Caco-2 (cell line): ENCODE measurements around the gene APLF. TPM values are rescaled to one million over a fixed set of nuclear protein-coding genes. Genes with fewer than 3 reads are reported as not detected.

Experiments used
- BruUV-seq: library from RNA; stranded (reverse); fragments of 400-500 nt; replicated peaks from 2 replicates; lab custom pipeline; 2021; lab: Mats Ljungman, UMichigan
- CTCF ChIA-PET: fragments of 300-600 bp; sonication (Branson Sonifier 250); formaldehyde crosslinking; loops from one replicate; lab custom pipeline; 2022; ENCODE audit warnings: antibody characterized with exemption; lab: Charles Lee
- POLR2A ChIA-PET: fragments of 300-600 bp; sonication (Branson Sonifier 250); formaldehyde crosslinking; loops from one replicate; lab custom pipeline; 2022; ENCODE audit warnings: antibody characterized with exemption; lab: Charles Lee
- DNase-seq, 2 experiments: peaks; one replicate each; pipeline versions ENCODE4 v3.0.0 to v3.0.0-alpha.2; 2020 to 2022
- H3K27me3 ChIP-seq: replicated peaks from 2 replicates; pipeline ENCODE4 v1.6.0; 2011; ENCODE audit warnings: low read length; ENCODE audit not compliant: control insufficient read depth, insufficient read depth
- H3K36me3 ChIP-seq: 2 replicates; pipeline ENCODE4 v1.5.1; 2011; ENCODE audit warnings: low read length; ENCODE audit not compliant: control insufficient read depth, insufficient read depth
- H3K4me1 ChIP-seq: fragments of 250-450 bp; sonication (Bioruptor Pico); 2 replicates; pipeline ENCODE4 v1.5.1; 2020; ENCODE audit warnings: mild to moderate bottlenecking
- H3K4me3 ChIP-seq: 2 replicates; pipeline ENCODE4 v1.5.1; 2011; ENCODE audit warnings: low read depth, mild to moderate bottlenecking, control low read depth, low read length
- H3K9me3 ChIP-seq: fragments of 250-450 bp; sonication (Bioruptor Pico); 2 replicates; pipeline ENCODE4 v1.5.1; 2020; ENCODE audit warnings: mild to moderate bottlenecking, moderate library complexity
- H3K27ac Mint-ChIP-seq: one replicate; pipeline ENCODE4 v1.8.0; 2022; ENCODE audit warnings: mixed read lengths; ENCODE audit not compliant: unreplicated experiment
- H3K27me3 Mint-ChIP-seq: one replicate; pipeline ENCODE4 v1.8.0; 2022; ENCODE audit warnings: mixed read lengths; ENCODE audit not compliant: insufficient read depth, unreplicated experiment
- H3K36me3 Mint-ChIP-seq: one replicate; pipeline ENCODE4 v1.8.0; 2022; ENCODE audit warnings: mild to moderate bottlenecking, mixed read lengths; ENCODE audit not compliant: insufficient read depth, unreplicated experiment
- H3K4me1 Mint-ChIP-seq: one replicate; pipeline ENCODE4 v1.8.0; 2022; ENCODE audit warnings: low read depth, mixed read lengths; ENCODE audit not compliant: unreplicated experiment
- H3K4me3 Mint-ChIP-seq: one replicate; pipeline ENCODE4 v1.8.0; 2022; ENCODE audit warnings: mild to moderate bottlenecking, moderate library complexity, mixed read lengths; ENCODE audit not compliant: unreplicated experiment
- H3K9me3 Mint-ChIP-seq: one replicate; pipeline ENCODE4 v1.8.0; 2022; ENCODE audit warnings: mixed read lengths; ENCODE audit not compliant: unreplicated experiment
- CTCF ChIP-seq, 2 experiments: fragments of 200-600 bp in 1 of 2; IDR thresholded peaks; 1 replicate in 1 of 2; 2 replicates in 1 of 2; pipeline versions ENCODE4 v1.5.1 to v1.8.0; 2011 to 2022; ENCODE audit warnings: antibody characterized with exemption in 1 of 2, control low read depth in 1 of 2, inconsistent platforms in 1 of 2, low read depth in 1 of 2, low read length in 1 of 2, mild to moderate bottlenecking in 1 of 2, moderate library complexity in 1 of 2; ENCODE audit not compliant: insufficient read depth in 1 of 2, severe bottlenecking in 1 of 2, unreplicated experiment in 1 of 2
- intact Hi-C: fragments of 100-400 bp; cut with micrococcal nuclease; formaldehyde crosslinking; loops from one replicate; pipeline ENCODE4 v1.10.0; 2022; ENCODE audit not compliant: unreplicated experiment
- total RNA-seq: library from RNA; stranded (reverse); gene quantifications from 2 replicates; pipeline ENCODE4 v1.2.3, GENCODE V29; 2022

APLF gene
- total RNA-seq, 1 experiment from 2014 or later = 3.9 TPM

GRCh38 chr2:68476454-68476853 lies 9.1 kb downstream of the APLF start:
- no peaks in the 10 kb centered on the region for H3K36me3 Mint-ChIP-seq
- POLR2A ChIA-PET = no interaction called here
- no peak for DNase-seq
- H3K27me3 Mint-ChIP-seq = no peaks in the 10 kb centered on the region
- no peak overlapping the region for H3K4me3 Mint-ChIP-seq
- intact Hi-C loops = no loop called here
- Histone ChIP-seq H3K4me3 (no peak overlapping the region), H3K9me3 (no peaks in the 10 kb centered on the region), H3K27me3 (no peaks in the 10 kb centered on the region), H3K36me3 (no peaks in the 10 kb centered on the region), H3K4me1 (peaks cover 48% of the 10 kb centered on the region)
- CTCF ChIA-PET = no interaction called here
- H3K27ac Mint-ChIP-seq = no peak overlapping the region
- H3K4me1 Mint-ChIP-seq = peaks cover 36% of the 10 kb centered on the region
- no peak for TF ChIP-seq CTCF (IDR thresholded peaks at IDR 0.05; ENCODE audit: insufficient read depth in 1 of 2, low read depth in 1 of 2, low read length in 1 of 2, severe bottlenecking in 1 of 2, unreplicated experiment in 1 of 2)
- H3K9me3 Mint-ChIP-seq = no peaks in the 10 kb centered on the region
- no TSS peak for BruUV-seq

GRCh38 chr2:68478688-68479087 lies 11.3 kb downstream of the APLF start:
- Mint-ChIP-seq H3K4me1 (peaks cover 24% of the 10 kb centered on the region), H3K36me3 (no peaks in the 10 kb centered on the region), H3K9me3 (no peaks in the 10 kb centered on the region), H3K27me3 (no peaks in the 10 kb centered on the region), H3K27ac (no peak overlapping the region), H3K4me3 (no peak overlapping the region)
- intact Hi-C loops = no loop called here
- no peak for DNase-seq
- no peak for TF ChIP-seq CTCF (IDR thresholded peaks at IDR 0.05; ENCODE audit: insufficient read depth in 1 of 2, low read depth in 1 of 2, low read length in 1 of 2, severe bottlenecking in 1 of 2, unreplicated experiment in 1 of 2)
- no peaks in the 10 kb centered on the region for H3K36me3 ChIP-seq
- H3K9me3 ChIP-seq = no peaks in the 10 kb centered on the region
- ChIA-PET POLR2A (no interaction called here), CTCF (no interaction called here)
- no peak overlapping the region for H3K4me3 ChIP-seq
- H3K4me1 ChIP-seq = peaks cover 29% of the 10 kb centered on the region
- no TSS peak for BruUV-seq
- no peaks in the 10 kb centered on the region for H3K27me3 ChIP-seq

- no peak overlapping the region for H3K27ac Mint-ChIP-seq
- ChIA-PET POLR2A (no interaction called here), CTCF (interaction anchor here (1.0 kb wide), 1 partner anchor 113 kb away, joined by 6 read pairs; no protein-coding TSS in a partner anchor)
- H3K4me3 Mint-ChIP-seq = no peak overlapping the region
- no peak for TF ChIP-seq CTCF (IDR thresholded peaks at IDR 0.05; ENCODE audit: insufficient read depth in 1 of 2, low read depth in 1 of 2, low read length in 1 of 2, severe bottlenecking in 1 of 2, unreplicated experiment in 1 of 2)
- H3K27me3 Mint-ChIP-seq = no peaks in the 10 kb centered on the region
- peaks cover 14% of the 10 kb centered on the region for H3K4me1 Mint-ChIP-seq
- no peak overlapping the region for H3K4me3 ChIP-seq
- no peaks in the 10 kb centered on the region for H3K36me3 ChIP-seq
- peaks cover 15% of the 10 kb centered on the region for H3K4me1 ChIP-seq
- DNase-seq = no peak
- no peaks in the 10 kb centered on the region for H3K27me3 ChIP-seq
- intact Hi-C loops = no loop called here
- H3K9me3 Mint-ChIP-seq = no peaks in the 10 kb centered on the region
- BruUV-seq = no TSS peak
- no peaks in the 10 kb centered on the region for H3K36me3 Mint-ChIP-seq
- no peaks in the 10 kb centered on the region for H3K9me3 ChIP-seq
Observed at GRCh38 chr2:68482296-68482820, 15.0 kb downstream of the APLF start.
